GM19240 (cell line): ENCODE results near the gene DDO.

Experiments used
- DNase-seq: peaks from one replicate; pipeline ENCODE4 v3.0.0; 2011; ENCODE audit warnings: low spot score; ENCODE audit not compliant: insufficient read length

DDO gene

GRCh38 chr6:110421749-110422443 lies 6.5 kb upstream of the DDO start:
- no peak for DNase-seq

GRCh38 chr6:110419028-110419739 lies 3.8 kb upstream of the DDO start:
- no peak for DNase-seq

GRCh38 chr6:110418594-110418993 lies 3.2 kb upstream of the DDO start:
- no peak for DNase-seq

GRCh38 chr6:110414669-110415068 lies 706 bp downstream of the DDO start:
- no peak for DNase-seq

- no peak for DNase-seq
Observed at GRCh38 chr6:110412360-110412759, 3.0 kb downstream of the DDO start.

GRCh38 chr6:110410511-110410910 lies 4.9 kb downstream of the DDO start:
- DNase-seq, result no peak

GRCh38 chr6:110409794-110410193 lies 5.6 kb downstream of the DDO start:
- DNase-seq, result no peak

- DNase-seq, result no peak
Observed at GRCh38 chr6:110408901-110409300, 6.5 kb downstream of the DDO start.

GRCh38 chr6:110404607-110405006 lies 10.8 kb downstream of the DDO start:
- DNase-seq, result no peak

- no peak for DNase-seq
Observed at GRCh38 chr6:110401585-110402176, 13.7 kb downstream of the DDO start.

- no peak for DNase-seq
Observed at GRCh38 chr6:110400208-110400607, 15.2 kb downstream of the DDO start.

- DNase-seq, result no peak
Observed at GRCh38 chr6:110399219-110400071, 15.9 kb downstream of the DDO start.

GRCh38 chr6:110398778-110399177 lies 16.6 kb downstream of the DDO start:
- DNase-seq, result no peak

- no peak for DNase-seq
Observed at GRCh38 chr6:110395221-110395620, 20.2 kb downstream of the DDO start.

GRCh38 chr6:110394409-110394808 lies 21.0 kb downstream of the DDO start:
- DNase-seq, result no peak

- no peak for DNase-seq
Observed at GRCh38 chr6:110392727-110393126, 22.6 kb downstream of the DDO start.

- DNase-seq, result no peak
Observed at GRCh38 chr6:110390404-110390803, 25.0 kb downstream of the DDO start.

- no peak for DNase-seq
Observed at GRCh38 chr6:110389689-110390382, 25.5 kb downstream of the DDO start.

- no peak for DNase-seq
Observed at GRCh38 chr6:110387986-110388385, 27.4 kb downstream of the DDO start.

- DNase-seq, result no peak
Observed at GRCh38 chr6:110385458-110385863, 29.9 kb downstream of the DDO start.

- no peak for DNase-seq
Observed at GRCh38 chr6:110378552-110378951, 36.8 kb downstream of the DDO start.
